HG03520 (cell line): Measurements from ENCODE around the gene SLC10A6.

Source experiments
- ATAC-seq: cut with Tn5 transposase; IDR thresholded peaks from one replicate; pipeline ENCODE4 v1.9.1; 2021; ENCODE audit warnings: mild to moderate bottlenecking, moderate library complexity; ENCODE audit not compliant: unreplicated experiment

SLC10A6 gene

GRCh38 chr4:86791126-86791525, 58.1 kb downstream of the SLC10A6 start:
- no peak for ATAC-seq

- no peak for ATAC-seq
These were observed 60.4 kb downstream of the SLC10A6 start for GRCh38 chr4:86788826-86789225.

- no peak for ATAC-seq
These were observed 71.0 kb downstream of the SLC10A6 start for GRCh38 chr4:86778175-86778574.

DNA sequence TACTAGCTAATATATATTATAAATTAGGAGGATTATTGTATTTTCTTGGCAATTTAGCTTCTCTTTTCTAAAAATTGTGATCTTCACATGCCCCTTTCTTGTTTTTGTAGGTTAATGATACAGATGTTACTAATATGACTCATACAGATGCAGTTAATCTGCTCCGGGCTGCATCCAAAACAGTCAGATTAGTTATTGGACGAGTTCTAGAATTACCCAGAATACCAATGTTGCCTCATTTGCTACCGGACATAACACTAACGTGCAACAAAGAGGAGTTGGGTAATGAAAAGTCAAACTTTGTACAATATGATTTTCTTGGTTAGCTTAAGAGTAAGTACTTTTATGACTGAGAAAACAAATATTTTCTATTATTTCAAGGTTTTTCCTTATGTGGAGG, 74.1 kb downstream of the SLC10A6 start:
- ATAC-seq, result no peak
